HEK293 (cell line): ENCODE measurements around the gene KCNS3.

Experiments
- KLF10 ChIP-seq: fragments of 450-650 bp; IDR thresholded peaks from 2 replicates; pipeline ENCODE4 v1.5.1; 2018; ENCODE audit warnings: missing biosample characterization, mild to moderate bottlenecking, missing genetic modification characterization
- KLF9 ChIP-seq: fragments of 450-650 bp; formaldehyde crosslinking; IDR thresholded peaks from 2 replicates; pipeline ENCODE4 v1.5.1; 2016; ENCODE audit warnings: missing biosample characterization, missing genetic modification characterization, low read depth
- ZNF302 ChIP-seq: fragments of 450-650 bp; formaldehyde crosslinking; IDR thresholded peaks from 2 replicates; pipeline ENCODE4 v1.5.1; 2016; ENCODE audit warnings: missing biosample characterization, missing genetic modification characterization, low read depth
- ZNF510 ChIP-seq: fragments of 450-650 bp; formaldehyde crosslinking; IDR thresholded peaks from 2 replicates; pipeline ENCODE4 v1.5.1; 2018; ENCODE audit warnings: mild to moderate bottlenecking, missing genetic modification characterization, missing biosample characterization; ENCODE audit not compliant: insufficient replicate concordance
- TF ChIP-seq, protein P1 (sequence below): fragments of 450-650 bp; formaldehyde crosslinking; IDR thresholded peaks from 2 replicates; pipeline ENCODE4 v1.5.1; 2016; ENCODE audit warnings: missing biosample characterization, missing genetic modification characterization
- TF ChIP-seq, protein P2 (sequence below): fragments of 450-650 bp; formaldehyde crosslinking; IDR thresholded peaks from 2 replicates; pipeline ENCODE4 v1.5.1; 2016; ENCODE audit warnings: missing biosample characterization, missing genetic modification characterization
- TF ChIP-seq, protein P3 (sequence below): fragments of 450-650 bp; formaldehyde crosslinking; IDR thresholded peaks from 2 replicates; pipeline ENCODE4 v1.5.1; 2016; ENCODE audit warnings: missing biosample characterization, missing genetic modification characterization

DNA sequence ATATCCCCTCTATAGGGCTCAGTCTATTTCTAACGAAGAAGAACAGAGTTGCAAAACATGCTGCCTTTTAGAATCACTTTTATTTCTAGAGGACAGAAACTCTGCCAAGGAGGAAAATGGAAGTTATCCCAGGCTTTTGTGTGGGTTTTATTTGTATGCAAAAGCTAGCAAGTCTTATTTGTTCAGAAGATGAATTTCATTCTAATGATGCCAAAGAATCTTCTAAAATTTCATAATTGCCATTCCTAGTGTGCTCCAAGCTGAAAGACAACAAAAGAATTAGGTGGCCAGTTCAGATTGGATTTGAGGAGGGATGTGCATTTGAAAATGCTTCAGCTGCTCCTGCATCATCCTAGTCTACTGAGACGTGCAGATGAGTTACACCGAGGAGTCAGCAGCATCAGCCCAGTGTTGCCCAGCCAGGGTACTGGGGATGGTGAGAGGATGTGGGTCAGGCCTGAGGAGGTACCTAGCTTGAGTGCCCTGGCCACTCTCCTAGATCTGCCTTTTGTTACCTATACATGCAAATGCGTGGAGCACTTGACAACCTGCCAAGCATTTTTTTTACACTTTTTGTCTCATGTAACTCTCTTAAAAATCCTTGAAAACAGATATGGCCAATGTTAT lies 80.1 kb downstream of the KCNS3 start:
- TF ChIP-seq, protein P1, sequence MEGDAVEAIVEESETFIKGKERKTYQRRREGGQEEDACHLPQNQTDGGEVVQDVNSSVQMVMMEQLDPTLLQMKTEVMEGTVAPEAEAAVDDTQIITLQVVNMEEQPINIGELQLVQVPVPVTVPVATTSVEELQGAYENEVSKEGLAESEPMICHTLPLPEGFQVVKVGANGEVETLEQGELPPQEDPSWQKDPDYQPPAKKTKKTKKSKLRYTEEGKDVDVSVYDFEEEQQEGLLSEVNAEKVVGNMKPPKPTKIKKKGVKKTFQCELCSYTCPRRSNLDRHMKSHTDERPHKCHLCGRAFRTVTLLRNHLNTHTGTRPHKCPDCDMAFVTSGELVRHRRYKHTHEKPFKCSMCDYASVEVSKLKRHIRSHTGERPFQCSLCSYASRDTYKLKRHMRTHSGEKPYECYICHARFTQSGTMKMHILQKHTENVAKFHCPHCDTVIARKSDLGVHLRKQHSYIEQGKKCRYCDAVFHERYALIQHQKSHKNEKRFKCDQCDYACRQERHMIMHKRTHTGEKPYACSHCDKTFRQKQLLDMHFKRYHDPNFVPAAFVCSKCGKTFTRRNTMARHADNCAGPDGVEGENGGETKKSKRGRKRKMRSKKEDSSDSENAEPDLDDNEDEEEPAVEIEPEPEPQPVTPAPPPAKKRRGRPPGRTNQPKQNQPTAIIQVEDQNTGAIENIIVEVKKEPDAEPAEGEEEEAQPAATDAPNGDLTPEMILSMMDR (tag by site-specific recombination) = no peak
- TF ChIP-seq, protein P2, sequence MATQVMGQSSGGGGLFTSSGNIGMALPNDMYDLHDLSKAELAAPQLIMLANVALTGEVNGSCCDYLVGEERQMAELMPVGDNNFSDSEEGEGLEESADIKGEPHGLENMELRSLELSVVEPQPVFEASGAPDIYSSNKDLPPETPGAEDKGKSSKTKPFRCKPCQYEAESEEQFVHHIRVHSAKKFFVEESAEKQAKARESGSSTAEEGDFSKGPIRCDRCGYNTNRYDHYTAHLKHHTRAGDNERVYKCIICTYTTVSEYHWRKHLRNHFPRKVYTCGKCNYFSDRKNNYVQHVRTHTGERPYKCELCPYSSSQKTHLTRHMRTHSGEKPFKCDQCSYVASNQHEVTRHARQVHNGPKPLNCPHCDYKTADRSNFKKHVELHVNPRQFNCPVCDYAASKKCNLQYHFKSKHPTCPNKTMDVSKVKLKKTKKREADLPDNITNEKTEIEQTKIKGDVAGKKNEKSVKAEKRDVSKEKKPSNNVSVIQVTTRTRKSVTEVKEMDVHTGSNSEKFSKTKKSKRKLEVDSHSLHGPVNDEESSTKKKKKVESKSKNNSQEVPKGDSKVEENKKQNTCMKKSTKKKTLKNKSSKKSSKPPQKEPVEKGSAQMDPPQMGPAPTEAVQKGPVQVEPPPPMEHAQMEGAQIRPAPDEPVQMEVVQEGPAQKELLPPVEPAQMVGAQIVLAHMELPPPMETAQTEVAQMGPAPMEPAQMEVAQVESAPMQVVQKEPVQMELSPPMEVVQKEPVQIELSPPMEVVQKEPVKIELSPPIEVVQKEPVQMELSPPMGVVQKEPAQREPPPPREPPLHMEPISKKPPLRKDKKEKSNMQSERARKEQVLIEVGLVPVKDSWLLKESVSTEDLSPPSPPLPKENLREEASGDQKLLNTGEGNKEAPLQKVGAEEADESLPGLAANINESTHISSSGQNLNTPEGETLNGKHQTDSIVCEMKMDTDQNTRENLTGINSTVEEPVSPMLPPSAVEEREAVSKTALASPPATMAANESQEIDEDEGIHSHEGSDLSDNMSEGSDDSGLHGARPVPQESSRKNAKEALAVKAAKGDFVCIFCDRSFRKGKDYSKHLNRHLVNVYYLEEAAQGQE (tag by site-specific recombination) = no peak
- TF ChIP-seq KLF10 (no peak), KLF9 (tag by site-specific recombination) (no peak), ZNF302 (tag by site-specific recombination) (no peak), ZNF510 (tag by site-specific recombination) (no peak)
- TF ChIP-seq, protein P3, sequence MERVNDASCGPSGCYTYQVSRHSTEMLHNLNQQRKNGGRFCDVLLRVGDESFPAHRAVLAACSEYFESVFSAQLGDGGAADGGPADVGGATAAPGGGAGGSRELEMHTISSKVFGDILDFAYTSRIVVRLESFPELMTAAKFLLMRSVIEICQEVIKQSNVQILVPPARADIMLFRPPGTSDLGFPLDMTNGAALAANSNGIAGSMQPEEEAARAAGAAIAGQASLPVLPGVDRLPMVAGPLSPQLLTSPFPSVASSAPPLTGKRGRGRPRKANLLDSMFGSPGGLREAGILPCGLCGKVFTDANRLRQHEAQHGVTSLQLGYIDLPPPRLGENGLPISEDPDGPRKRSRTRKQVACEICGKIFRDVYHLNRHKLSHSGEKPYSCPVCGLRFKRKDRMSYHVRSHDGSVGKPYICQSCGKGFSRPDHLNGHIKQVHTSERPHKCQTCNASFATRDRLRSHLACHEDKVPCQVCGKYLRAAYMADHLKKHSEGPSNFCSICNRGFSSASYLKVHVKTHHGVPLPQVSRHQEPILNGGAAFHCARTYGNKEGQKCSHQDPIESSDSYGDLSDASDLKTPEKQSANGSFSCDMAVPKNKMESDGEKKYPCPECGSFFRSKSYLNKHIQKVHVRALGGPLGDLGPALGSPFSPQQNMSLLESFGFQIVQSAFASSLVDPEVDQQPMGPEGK (tag by site-specific recombination) = no peak
